ENCODE measurements around the gene SUFU. TPM values are rescaled to one million over a fixed set of nuclear protein-coding genes. Genes with fewer than 3 reads are reported as not detected.
A peak's percentile ranks its signal among the peaks of the same experiment; 100 is the strongest.

Gene SUFU
- total RNA-seq, 4 donors from 2014 or later = 6.5 to 11.0 (median 9.2) TPM

DNA sequence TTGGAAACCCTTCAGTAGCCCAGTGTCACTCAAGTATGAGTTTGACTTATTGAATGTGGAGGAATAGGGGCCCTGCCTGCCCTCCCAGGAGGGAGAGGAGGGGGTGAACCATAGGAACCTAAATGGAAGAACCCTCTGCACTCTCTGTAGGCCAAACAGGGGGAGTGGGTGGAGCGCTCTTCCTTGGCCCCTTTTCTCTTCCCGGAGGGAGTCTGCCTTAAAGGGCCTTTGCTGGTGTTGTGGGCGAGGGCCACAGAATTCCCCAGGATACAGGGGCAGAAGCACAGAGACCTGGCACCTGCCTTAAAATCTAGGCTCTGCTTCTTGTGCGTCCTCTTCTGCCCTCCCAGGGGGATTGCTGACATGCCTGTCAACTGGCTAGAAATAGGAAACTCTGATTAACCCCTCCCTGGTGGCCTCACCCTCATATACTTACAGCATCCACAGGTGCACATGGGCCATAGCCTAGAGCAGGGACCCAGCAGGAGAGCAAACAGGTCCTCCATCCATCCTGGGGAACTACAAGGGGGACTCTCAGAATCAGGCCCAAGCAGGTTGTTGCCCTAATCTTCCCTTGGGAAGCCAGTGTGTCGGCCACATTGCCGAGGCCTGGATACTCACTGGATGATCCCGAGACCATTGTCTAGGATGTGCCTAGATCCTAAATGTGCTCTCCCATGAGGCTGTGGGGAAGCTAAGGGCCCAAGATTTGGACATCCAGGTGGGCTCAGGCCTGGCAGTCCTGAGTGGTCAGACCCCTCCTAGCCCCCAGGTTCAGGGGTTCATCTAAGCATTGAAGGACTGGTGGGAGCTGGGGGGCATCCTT lies 143.9 kb downstream of the SUFU start:
- H3K27me3 ChIP-seq = no peaks in the 10 kb centered on the region
- H3K36me3 ChIP-seq = peaks cover 0 to 9% (median 0%) of the 10 kb centered on the region in 3 donors
- H3K9me3 ChIP-seq = no peaks in the 10 kb centered on the region
- peak overlapping the region in 3 of 4 donors; percentile 73 to 93 (median 85) for H3K4me3 ChIP-seq
- H3K27ac ChIP-seq = peak overlapping the region; percentile 98 to 100 (median 100)
- peaks cover 16 to 63% (median 55%) of the 10 kb centered on the region in 4 donors for H3K4me1 ChIP-seq
- DNase-seq = peak in 1 of 3 donors; percentile 47
- TF ChIP-seq CTCF (IDR thresholded peaks at IDR 0.05) (no peak), POLR2A (IDR thresholded peaks at IDR 0.05) (no peak)

GRCh38 chr10:102648269-102648888 lies 144.6 kb downstream of the SUFU start:
- no peaks in the 10 kb centered on the region for H3K9me3 ChIP-seq
- peaks cover 0 to 16% (median 0%) of the 10 kb centered on the region in 3 donors for H3K36me3 ChIP-seq
- peak overlapping the region; percentile 98 to 100 (median 100) for H3K27ac ChIP-seq
- no peak for DNase-seq
- peak overlapping the region; percentile 12 to 93 (median 50) for H3K4me3 ChIP-seq
- no peaks in the 10 kb centered on the region for H3K27me3 ChIP-seq
- H3K4me1 ChIP-seq = peaks cover 16 to 70% (median 59%) of the 10 kb centered on the region in 4 donors
- TF ChIP-seq POLR2A (IDR thresholded peaks at IDR 0.05) = no peak
- no peak for TF ChIP-seq CTCF (IDR thresholded peaks at IDR 0.05)

- H3K27me3 ChIP-seq = no peaks in the 10 kb centered on the region
- peaks cover 0 to 23% (median 0%) of the 10 kb centered on the region in 3 donors for H3K36me3 ChIP-seq
- H3K9me3 ChIP-seq = no peaks in the 10 kb centered on the region
- TF ChIP-seq POLR2A (IDR thresholded peaks at IDR 0.05) = no peak
- no peak for TF ChIP-seq CTCF (IDR thresholded peaks at IDR 0.05)
- peak overlapping the region; percentile 98 to 100 (median 100) for H3K27ac ChIP-seq
- H3K4me3 ChIP-seq = peak overlapping the region; percentile 12 to 93 (median 50)
- peak; percentile 59 to 71 (median 68) for DNase-seq
- peaks cover 16 to 74% (median 61%) of the 10 kb centered on the region in 4 donors for H3K4me1 ChIP-seq
Observed at GRCh38 chr10:102648889-102649796, 145.4 kb downstream of the SUFU start.

DNA sequence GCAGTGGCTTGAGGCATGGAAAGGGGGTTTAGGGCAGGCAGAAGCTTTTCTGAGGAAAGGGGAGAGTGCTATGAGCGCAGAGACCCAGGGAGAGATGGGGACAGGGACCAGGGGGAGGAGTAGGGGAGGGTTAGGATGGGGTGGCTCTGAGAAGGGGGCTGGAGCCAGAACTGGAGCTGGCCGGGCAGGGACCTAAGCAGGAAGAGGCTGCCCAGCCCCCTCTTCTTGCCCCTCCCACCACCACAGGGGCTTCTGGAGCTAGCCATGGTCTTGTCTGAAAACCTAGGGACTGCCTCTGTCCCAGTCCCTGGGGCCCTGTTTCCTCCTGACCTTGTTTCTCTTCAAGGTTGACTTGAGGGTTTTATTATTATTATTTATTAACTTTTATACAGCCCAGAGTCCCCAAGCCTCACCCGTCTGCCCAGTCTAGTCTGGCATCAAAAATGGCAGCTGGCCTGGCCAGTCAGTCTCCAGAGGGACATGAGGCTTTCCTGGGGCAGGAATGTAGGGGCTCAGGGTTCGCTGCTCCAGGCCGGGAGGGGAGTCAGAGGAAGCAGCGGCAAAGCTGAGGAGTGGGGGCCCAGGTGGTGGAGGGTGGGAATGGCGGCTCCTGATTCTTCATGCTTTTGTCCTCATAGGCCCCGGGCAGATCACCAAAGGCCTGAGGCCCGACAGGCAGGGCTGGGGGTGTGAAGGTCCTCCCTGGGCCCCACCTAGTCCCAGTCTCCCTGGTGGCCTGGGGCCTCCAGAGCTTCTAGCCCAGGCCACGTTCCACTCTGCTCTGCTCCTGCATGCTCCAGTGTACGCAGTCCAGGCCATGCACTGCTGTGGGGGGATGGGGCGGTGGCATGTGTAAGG lies 146.3 kb downstream of the SUFU start:
- Histone ChIP-seq H3K4me1 (peaks cover 16 to 77% (median 61%) of the 10 kb centered on the region in 4 donors), H3K36me3 (peaks cover 0 to 32% (median 0%) of the 10 kb centered on the region in 3 donors), H3K4me3 (peak overlapping the region in 3 of 4 donors; percentile 28 to 93 (median 73)), H3K9me3 (no peaks in the 10 kb centered on the region), H3K27me3 (no peaks in the 10 kb centered on the region), H3K27ac (peak overlapping the region; percentile 98 to 100 (median 100))
- TF ChIP-seq POLR2A (IDR thresholded peaks at IDR 0.05) (no peak), CTCF (IDR thresholded peaks at IDR 0.05) (no peak)
- no peak for DNase-seq

Measured in Peyer's patch (tissue), 4 donors.